Mucosa of gallbladder (tissue), 1 donor: Measurements from ENCODE around the gene IBA57. TPM values are rescaled to one million over a fixed set of nuclear protein-coding genes. Genes with fewer than 3 reads are reported as not detected.

Experiments used
- DNase-seq: peaks from one replicate; pipeline ENCODE4 v3.0.0-alpha.2; 2020; ENCODE audit warnings: low spot score
- total RNA-seq: library from RNA; stranded (reverse); gene quantifications from one replicate; pipeline ENCODE4 v1.2.1, GENCODE V29; 2021
- donor health status: DM: no; HTN: no; CAD: no.

The IBA57 gene
- total RNA-seq, 1 donor from 2014 or later: 12.8 TPM

GRCh38 chr1:228190182-228190581 lies 24.6 kb downstream of the IBA57 start:
- DNase-seq: no peak

DNA sequence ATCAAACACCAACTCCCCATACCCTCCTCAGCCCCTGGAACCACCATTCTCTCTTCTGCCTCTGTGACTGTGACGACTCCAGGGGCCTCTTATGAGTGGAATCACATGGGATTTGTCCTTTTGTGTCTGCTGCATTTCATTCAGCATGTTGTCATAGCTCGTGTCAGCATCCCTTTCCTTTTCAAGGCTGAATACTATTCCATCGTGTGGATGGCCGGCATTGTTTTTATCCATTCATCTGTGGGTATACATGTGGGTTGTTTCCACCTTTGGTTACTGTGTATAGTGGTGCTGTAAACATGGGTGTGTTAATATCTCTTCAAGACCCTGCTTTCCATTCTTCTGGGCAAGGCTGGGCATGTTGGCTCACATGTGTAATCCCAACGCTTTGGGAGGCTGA lies 25.2 kb downstream of the IBA57 start:
- no peak for DNase-seq

DNA sequence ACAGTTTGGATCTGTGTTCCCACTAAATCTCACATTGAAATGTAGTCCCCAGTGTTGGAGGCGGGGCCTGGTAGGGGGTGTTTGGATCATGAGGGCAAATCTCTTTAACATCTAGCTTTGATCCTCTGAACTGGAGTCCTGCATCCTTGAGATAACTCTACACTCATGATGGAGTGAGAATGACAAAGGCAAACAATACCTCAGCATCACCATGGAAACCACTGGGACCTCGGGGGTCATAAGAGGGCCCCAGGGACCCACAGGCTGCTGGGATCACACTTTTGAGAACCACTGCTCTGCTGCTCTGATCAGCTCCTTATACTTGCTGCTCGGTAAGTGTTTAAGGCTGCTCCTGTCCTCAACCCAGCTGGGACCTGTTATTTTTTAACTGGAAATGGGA lies 28.8 kb downstream of the IBA57 start:
- no peak for DNase-seq

DNA sequence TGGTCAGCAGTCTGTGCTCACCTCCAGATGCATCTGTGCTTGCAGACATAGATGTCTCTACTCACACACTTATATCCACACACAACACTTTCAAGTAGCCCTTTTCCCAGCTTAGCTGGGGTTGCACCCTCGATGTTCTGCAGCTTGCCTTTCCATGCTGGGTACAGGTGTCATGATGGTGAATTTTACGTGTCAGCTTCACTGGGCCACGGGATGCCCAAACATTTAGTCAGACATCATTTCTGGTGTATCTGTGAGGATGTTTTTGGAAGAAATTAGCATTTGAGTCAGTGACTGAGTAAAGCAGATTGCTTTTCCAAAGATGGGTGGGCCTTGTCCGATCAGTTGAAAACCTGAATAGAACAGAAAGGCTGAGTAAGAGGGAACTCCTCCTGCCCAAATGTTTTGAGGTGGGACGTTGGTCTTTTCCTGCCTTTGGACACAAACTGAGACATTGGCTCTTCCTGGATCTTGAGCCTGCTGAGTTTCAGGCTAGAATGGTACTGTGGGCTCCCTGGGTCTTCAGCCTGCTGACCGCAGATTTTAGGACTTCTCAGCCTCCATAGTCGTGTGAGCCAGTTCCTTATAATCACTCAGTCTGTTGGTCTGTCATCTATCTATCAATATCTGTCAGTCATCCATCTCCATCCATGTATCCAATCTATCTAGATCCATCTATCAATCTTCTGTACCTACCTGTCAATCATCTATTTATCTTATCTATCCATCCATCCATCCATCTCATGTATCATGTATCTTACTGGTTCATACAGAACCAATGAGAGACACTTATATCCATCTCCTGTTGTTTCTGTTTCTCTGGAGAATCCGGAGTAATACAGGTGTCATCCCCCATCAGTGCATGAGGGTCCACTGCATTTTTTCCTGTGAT lies 29.6 kb downstream of the IBA57 start:
- no peak for DNase-seq

GRCh38 chr1:228197555-228198147 lies 32.0 kb downstream of the IBA57 start:
- no peak for DNase-seq

GRCh38 chr1:228198977-228199590 lies 33.5 kb downstream of the IBA57 start:
- DNase-seq: no peak

DNA sequence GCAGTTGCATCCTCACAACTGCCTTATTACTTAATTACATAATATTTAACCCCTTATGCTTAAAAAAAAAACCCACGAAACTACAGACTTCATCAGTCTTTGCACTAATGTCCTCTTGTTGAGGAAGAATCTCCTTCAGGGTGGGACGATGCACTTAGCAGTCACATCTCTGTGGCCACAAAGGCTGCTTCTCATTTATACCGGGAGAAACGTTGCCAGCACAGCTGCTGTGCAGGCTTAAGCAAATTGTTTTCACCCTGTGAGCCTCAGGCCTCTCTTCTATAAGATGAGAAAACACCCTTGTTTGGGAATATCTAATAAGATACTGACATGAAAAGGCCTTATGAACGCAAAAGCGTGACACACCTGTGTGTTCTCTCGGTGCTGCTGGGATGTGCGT lies 39.4 kb downstream of the IBA57 start:
- no peak for DNase-seq

DNA sequence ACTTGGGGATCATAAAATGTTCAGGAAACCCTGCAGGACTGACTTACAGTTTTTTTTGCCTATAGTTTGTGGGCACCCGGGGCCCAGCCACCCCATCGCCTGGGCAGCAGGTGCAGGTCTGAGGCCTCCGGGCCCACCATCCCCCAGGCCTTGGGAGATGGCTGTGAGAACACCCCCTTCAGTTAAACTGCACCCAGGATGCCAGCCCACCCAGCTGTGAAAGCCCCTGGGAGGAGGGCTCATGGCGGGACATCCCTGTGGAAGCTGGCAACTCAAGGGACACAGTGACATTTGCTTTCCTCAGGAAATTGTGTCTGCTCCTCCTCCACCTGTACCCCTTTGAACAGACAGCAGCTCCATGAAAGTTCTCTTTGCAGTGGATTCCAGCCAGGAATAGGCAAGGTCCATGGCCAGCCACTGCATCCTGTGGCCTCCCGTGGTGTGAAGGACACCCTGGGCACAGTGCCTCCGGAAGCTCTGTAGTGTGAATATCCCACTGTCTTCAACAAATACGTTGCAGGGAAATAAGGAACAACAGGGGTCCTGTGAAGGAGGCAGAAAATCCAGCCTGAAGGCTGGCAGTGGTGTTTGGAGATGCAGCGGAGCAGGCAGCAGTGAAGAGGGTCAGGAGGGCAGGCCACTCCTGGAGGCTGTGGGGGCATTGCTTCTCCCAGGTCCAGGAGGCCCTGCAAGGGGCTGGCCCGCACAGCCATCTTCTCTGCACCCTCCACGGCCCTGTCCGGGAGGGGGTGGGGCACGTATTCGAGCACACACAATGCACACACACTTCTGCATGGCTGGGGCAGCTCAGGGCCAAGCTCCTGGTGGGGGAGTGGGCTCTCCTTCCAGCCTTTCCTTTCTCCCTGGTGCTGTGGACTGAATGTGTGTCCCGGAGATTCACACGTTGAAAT lies 40.2 kb downstream of the IBA57 start:
- no peak for DNase-seq

DNA sequence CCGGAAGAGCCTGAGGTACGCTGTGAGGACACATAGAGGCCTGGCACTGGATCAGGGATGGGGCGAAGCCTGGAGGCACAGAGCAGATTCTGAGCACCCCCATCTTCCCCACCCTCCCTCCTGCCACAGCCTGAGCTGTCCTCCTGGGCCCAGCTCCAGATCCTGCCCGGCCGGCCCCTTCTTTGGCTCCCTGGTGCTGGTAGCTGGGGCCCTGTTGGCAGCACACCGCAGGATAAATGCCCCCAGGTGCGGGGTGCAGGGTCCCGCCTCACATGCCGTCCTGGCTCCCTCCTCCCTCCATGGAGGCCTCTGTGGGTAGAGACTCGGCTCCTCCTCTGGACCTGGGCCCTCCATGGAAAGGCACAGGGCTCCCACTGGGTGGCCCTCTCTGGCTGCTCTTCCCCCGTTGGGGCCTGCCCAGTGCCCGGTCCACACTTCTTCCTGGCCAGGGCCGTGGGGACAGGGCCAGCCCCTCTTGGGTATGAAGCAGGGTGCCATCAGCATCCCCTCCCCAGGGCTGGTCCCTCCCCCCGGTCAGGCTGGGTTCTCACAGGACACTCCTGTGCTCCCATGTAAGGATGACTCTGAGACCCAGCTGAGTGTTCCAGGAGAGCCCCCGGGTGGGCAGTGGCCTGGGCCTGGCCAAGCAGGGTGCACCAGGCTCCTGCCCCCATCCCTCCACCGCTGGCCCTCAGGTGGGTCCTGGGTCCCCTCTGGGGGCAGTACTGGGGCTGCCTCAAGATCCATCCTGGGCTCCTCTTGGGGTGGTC lies 41.2 kb downstream of the IBA57 start:
- DNase-seq: no peak

GRCh38 chr1:228207381-228207810 lies 41.8 kb downstream of the IBA57 start:
- DNase-seq: no peak

DNA sequence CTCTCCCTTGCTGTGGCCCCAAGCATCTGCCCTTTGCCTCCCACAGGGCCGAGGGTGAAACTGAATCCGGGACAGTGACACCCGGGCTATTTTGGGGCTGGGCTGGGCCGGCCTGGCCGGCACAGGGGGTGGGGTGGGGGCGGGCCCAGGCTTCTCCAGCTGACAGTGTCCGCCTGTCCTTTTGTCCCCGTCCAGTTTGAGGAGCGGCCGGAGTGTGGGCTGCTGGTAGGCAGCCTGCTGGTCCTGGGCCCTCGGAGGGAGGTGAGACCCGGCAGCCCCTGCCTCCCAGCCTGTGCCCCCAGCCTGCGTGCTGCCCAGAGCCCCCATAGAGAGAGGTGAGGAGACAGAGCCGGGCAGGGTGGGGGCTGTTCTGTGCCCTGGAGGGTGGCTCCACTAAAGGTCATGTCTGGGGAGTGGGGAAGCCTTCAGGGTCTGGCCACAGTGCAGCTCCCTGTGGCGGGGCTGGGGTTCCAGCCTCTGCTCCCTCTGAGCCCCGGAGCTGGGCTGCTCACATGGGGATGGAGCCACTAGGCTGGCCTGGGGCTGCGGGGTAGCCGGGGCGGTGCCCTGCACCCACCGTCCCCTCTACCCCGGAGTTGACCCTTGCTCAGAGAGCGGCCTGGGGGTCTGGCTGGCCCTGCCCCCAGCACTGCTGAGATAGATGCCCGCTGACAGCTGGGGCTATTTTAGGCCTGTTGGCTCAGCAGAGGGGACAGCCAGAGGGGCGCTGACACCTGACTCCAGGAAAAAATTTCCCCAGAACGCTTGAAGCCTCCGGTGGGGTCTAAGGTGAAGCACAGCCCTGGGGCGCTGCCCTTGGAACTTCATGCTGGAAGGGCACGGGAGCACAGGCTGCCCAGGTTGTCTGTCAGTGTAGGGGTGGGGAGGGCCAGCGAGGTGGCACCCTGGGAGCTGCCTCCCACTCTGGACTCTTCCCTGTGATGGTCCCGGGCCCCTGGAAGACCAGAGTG lies 42.5 kb downstream of the IBA57 start, which contains the start of gene OBSCN:
Gene OBSCN, plus strand, starts transcription at position 194 of the 971 bp plus-strand sequence. CDS start 3,740 bp downstream, outside the sequence.
- no peak for DNase-seq

GRCh38 chr1:228208831-228209551 lies 43.4 kb downstream of the IBA57 start:
- no peak for DNase-seq

GRCh38 chr1:228209657-228210056 lies 44.1 kb downstream of the IBA57 start:
- DNase-seq: no peak

- no peak for DNase-seq
Measured at GRCh38 chr1:228210076-228210651, 44.6 kb downstream of the IBA57 start.

- DNase-seq: no peak
Measured at GRCh38 chr1:228210712-228211530, 45.3 kb downstream of the IBA57 start.

GRCh38 chr1:228211531-228212414 lies 46.2 kb downstream of the IBA57 start:
- no peak for DNase-seq
